Astrocyte (in vitro differentiated cells and primary cell): ENCODE data around the gene COL6A6. TPM values are rescaled to one million over a fixed set of nuclear protein-coding genes. Genes with fewer than 3 reads are reported as not detected.
A peak's percentile ranks its signal among the peaks of the same experiment; 100 is the strongest.

Experiments used
- DNase-seq: peaks from one replicate; pipeline ENCODE4 v3.0.0-alpha.2; 2010; ENCODE audit warnings: low read depth
- FAIRE-seq: peaks from 2 replicates; lab custom pipeline; 2011; peaks lifted over from hg19 to GRCh38; lab: Jason Lieb, UNC
- H2AFZ ChIP-seq: 2 replicates; pipeline ENCODE4 v1.6.0; 2012; ENCODE audit warnings: low read depth, low read length, inconsistent platforms
- H3K27ac ChIP-seq: 2 replicates; pipeline ENCODE4 v1.5.1; 2011; ENCODE audit warnings: low read depth, low read length, inconsistent platforms
- H3K27me3 ChIP-seq: 2 replicates; pipeline ENCODE4 v1.6.0; 2011; ENCODE audit warnings: low read length, inconsistent platforms; ENCODE audit not compliant: insufficient read depth
- H3K36me3 ChIP-seq: 2 replicates; pipeline ENCODE4 v1.5.1; 2011; ENCODE audit warnings: low read length, inconsistent platforms; ENCODE audit not compliant: insufficient read depth
- H3K4me1 ChIP-seq: 2 replicates; pipeline ENCODE4 v1.5.1; 2011; ENCODE audit warnings: low read length, inconsistent platforms; ENCODE audit not compliant: insufficient read depth
- H3K4me2 ChIP-seq: 2 replicates; pipeline ENCODE4 v1.6.0; 2012; ENCODE audit warnings: low read length, inconsistent platforms
- H3K4me3 ChIP-seq: 2 replicates; pipeline ENCODE4 v1.5.1; 2011; ENCODE audit warnings: low read depth, mild to moderate bottlenecking, low read length, inconsistent platforms; ENCODE audit not compliant: insufficient read depth
- H3K79me2 ChIP-seq: 2 replicates; pipeline ENCODE4 v1.6.0; 2012; ENCODE audit warnings: mild to moderate bottlenecking, low read length, inconsistent platforms; ENCODE audit not compliant: insufficient read depth
- H3K9ac ChIP-seq: 2 replicates; pipeline ENCODE4 v1.6.0; 2012; ENCODE audit warnings: mild to moderate bottlenecking, low read length, inconsistent platforms
- H3K9me3 ChIP-seq: 2 replicates; pipeline ENCODE4 v1.5.1; 2012; ENCODE audit warnings: low read depth, mild to moderate bottlenecking, low read length, inconsistent platforms; ENCODE audit not compliant: insufficient read depth
- H4K20me1 ChIP-seq: 2 replicates; pipeline ENCODE4 v1.6.0; 2012; ENCODE audit warnings: low read length, inconsistent platforms; ENCODE audit not compliant: insufficient read depth
- H3K27ac Mint-ChIP-seq: one replicate; pipeline ENCODE4 v1.8.0; 2021; ENCODE audit warnings: mild to moderate bottlenecking, mixed read lengths; ENCODE audit not compliant: unreplicated experiment
- H3K27me3 Mint-ChIP-seq: one replicate; pipeline ENCODE4 v1.8.0; 2021; ENCODE audit warnings: low read depth, mixed read lengths; ENCODE audit not compliant: unreplicated experiment
- H3K36me3 Mint-ChIP-seq: one replicate; pipeline ENCODE4 v1.8.0; 2021; ENCODE audit warnings: low read depth, mixed read lengths; ENCODE audit not compliant: unreplicated experiment
- H3K4me1 Mint-ChIP-seq: one replicate; pipeline ENCODE4 v1.8.0; 2021; ENCODE audit warnings: low read depth, mixed read lengths; ENCODE audit not compliant: unreplicated experiment
- H3K4me3 Mint-ChIP-seq: one replicate; pipeline ENCODE4 v1.8.0; 2021; ENCODE audit warnings: mild to moderate bottlenecking, moderate library complexity, mixed read lengths; ENCODE audit not compliant: unreplicated experiment
- H3K9me3 Mint-ChIP-seq: one replicate; pipeline ENCODE4 v1.8.0; 2021; ENCODE audit warnings: mild to moderate bottlenecking, mixed read lengths; ENCODE audit not compliant: unreplicated experiment
- CTCF ChIP-seq: IDR thresholded peaks from 2 replicates; pipeline ENCODE4 v1.5.1; 2011; ENCODE audit warnings: low read depth, mild to moderate bottlenecking, inconsistent platforms, low read length, moderate library complexity; ENCODE audit not compliant: insufficient read depth
- EZH2 ChIP-seq: IDR thresholded peaks from 2 replicates; pipeline ENCODE4 v1.6.1; 2012; ENCODE audit warnings: mild to moderate bottlenecking, low read length, inconsistent platforms; ENCODE audit not compliant: insufficient read depth
- total RNA-seq: library from RNA; stranded (reverse); gene quantifications from 2 replicates; pipeline ENCODE4 v1.2.1, GENCODE V29; 2021

The COL6A6 gene
- total RNA-seq, 1 donor from 2014 or later = 0.09 TPM

DNA sequence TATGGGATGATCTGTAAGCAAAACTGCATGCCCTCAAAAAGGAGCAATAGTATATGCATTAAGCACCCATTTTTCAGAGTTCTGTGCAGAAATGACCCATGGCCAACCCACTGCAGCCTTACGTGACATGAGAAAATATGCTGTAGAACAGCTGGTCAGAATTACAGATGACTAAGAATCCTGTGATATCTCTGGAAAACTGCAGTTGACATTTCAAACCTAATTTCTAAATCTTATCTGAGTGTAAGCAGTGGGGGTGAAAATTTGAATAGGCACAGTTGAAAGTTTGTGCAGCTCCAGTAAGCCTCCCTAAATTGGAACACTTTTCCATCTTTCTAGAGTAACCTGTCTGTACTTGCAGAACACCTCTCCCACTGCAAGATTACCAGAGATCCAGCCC is 28.7 kb upstream of the COL6A6 start:
- H3K4me1 ChIP-seq = no peaks in the 10 kb centered on the region
- no peak overlapping the region for H3K4me3 Mint-ChIP-seq
- H3K79me2 ChIP-seq = no peaks in the 10 kb centered on the region
- H2AFZ ChIP-seq = no peak overlapping the region
- no peak overlapping the region for H3K9ac ChIP-seq
- H3K9me3 Mint-ChIP-seq = no peaks in the 10 kb centered on the region
- H3K27me3 ChIP-seq = no peaks in the 10 kb centered on the region
- H3K9me3 ChIP-seq = no peaks in the 10 kb centered on the region
- TF ChIP-seq CTCF (no peak), EZH2 (no peak)
- no peak overlapping the region for H3K27ac ChIP-seq
- DNase-seq = no peak
- FAIRE-seq = no peak
- no peak overlapping the region for H3K27ac Mint-ChIP-seq
- H3K4me1 Mint-ChIP-seq = peaks cover 16% of the 10 kb centered on the region
- no peaks in the 10 kb centered on the region for H3K36me3 Mint-ChIP-seq
- H3K4me2 ChIP-seq = no peak overlapping the region
- no peak overlapping the region for H3K4me3 ChIP-seq
- no peaks in the 10 kb centered on the region for H3K27me3 Mint-ChIP-seq
- no peaks in the 10 kb centered on the region for H4K20me1 ChIP-seq
- no peaks in the 10 kb centered on the region for H3K36me3 ChIP-seq

GRCh38 chr3:130488769-130489450 is 28.1 kb upstream of the COL6A6 start:
- no peak overlapping the region for H3K27ac Mint-ChIP-seq
- TF ChIP-seq EZH2 (no peak), CTCF (no peak)
- no peak overlapping the region for H3K4me3 ChIP-seq

DNA sequence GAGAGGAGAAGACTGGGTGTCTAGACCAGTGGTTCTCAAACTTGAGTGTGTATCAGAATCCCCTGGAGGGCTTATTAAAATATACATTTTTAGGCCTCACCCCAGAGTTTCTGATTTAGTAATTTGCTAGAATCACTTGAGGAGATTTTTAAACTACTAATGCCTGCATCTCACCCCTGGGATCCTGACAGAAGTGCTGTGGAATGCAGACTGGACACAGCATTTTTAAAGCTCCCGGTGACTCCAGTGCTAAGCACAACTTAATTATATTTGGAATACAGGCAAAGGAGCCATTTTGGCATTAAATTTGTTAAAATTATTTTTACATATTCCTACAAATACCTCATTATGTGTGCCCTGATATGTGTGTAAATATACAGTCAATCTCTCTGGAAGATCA is 26.7 kb upstream of the COL6A6 start:
- FAIRE-seq = no peak
- Histone ChIP-seq H3K4me2 (no peak overlapping the region), H4K20me1 (no peaks in the 10 kb centered on the region), H2AFZ (no peak overlapping the region), H3K4me1 (no peaks in the 10 kb centered on the region), H3K27ac (no peak overlapping the region), H3K79me2 (no peaks in the 10 kb centered on the region), H3K9me3 (no peaks in the 10 kb centered on the region), H3K27me3 (no peaks in the 10 kb centered on the region), H3K36me3 (no peaks in the 10 kb centered on the region), H3K9ac (no peak overlapping the region), H3K4me3 (no peak overlapping the region)
- H3K36me3 Mint-ChIP-seq = no peaks in the 10 kb centered on the region
- no peaks in the 10 kb centered on the region for H3K27me3 Mint-ChIP-seq
- peak overlapping the region; percentile 29 for H3K27ac Mint-ChIP-seq
- H3K4me3 Mint-ChIP-seq = no peak overlapping the region
- no peaks in the 10 kb centered on the region for H3K9me3 Mint-ChIP-seq
- no peak for DNase-seq
- TF ChIP-seq EZH2 = no peak
- peaks cover 16% of the 10 kb centered on the region for H3K4me1 Mint-ChIP-seq

More at GRCh38 chr3:130488769-130489450, 28.1 kb upstream of the COL6A6 start:
- Histone ChIP-seq H4K20me1 (no peaks in the 10 kb centered on the region), H3K79me2 (no peaks in the 10 kb centered on the region), H3K4me2 (no peak overlapping the region), H3K4me1 (no peaks in the 10 kb centered on the region), H3K27me3 (no peaks in the 10 kb centered on the region), H2AFZ (no peak overlapping the region), H3K36me3 (no peaks in the 10 kb centered on the region), H3K9ac (no peak overlapping the region), H3K27ac (no peak overlapping the region), H3K9me3 (no peaks in the 10 kb centered on the region)
- H3K9me3 Mint-ChIP-seq = no peaks in the 10 kb centered on the region
- DNase-seq (no peak), FAIRE-seq (no peak)
- no peaks in the 10 kb centered on the region for H3K27me3 Mint-ChIP-seq
- peaks cover 16% of the 10 kb centered on the region for H3K4me1 Mint-ChIP-seq
- H3K4me3 Mint-ChIP-seq = no peak overlapping the region
- H3K36me3 Mint-ChIP-seq = no peaks in the 10 kb centered on the region
